ENCODE measurements around the gene ISG15.
"Not testable (repeated sequence)": the region's sequence is repeated elsewhere in the genome, so short reads cannot be mapped to it uniquely, and the experiment has no call there.

ISG15 gene

GRCh38 chr1:1021010-1021919, 8.0 kb downstream of the ISG15 start:
- H3K36me3 Mint-ChIP-seq (ENCODE audit: low read depth) = peaks cover 2% of the 10 kb centered on the region
- no peak overlapping the region for H3K27ac Mint-ChIP-seq
- H3K4me1 Mint-ChIP-seq = peaks cover 12% of the 10 kb centered on the region
- H3K27me3 Mint-ChIP-seq = no peaks in the 10 kb centered on the region
- no peak overlapping the region for H3K4me3 Mint-ChIP-seq
- H3K9me3 Mint-ChIP-seq = no peaks in the 10 kb centered on the region
- ATAC-seq (no peak), DNase-seq (no peak)

- peaks cover 12% of the 10 kb centered on the region for H3K4me1 Mint-ChIP-seq
- ATAC-seq = no peak
- no peak overlapping the region for H3K4me3 Mint-ChIP-seq
- H3K27ac Mint-ChIP-seq = no peak overlapping the region
- no peaks in the 10 kb centered on the region for H3K27me3 Mint-ChIP-seq
- no peak for DNase-seq
- peaks cover 2% of the 10 kb centered on the region for H3K36me3 Mint-ChIP-seq (ENCODE audit: low read depth)
- H3K9me3 Mint-ChIP-seq = no peaks in the 10 kb centered on the region
Measured at GRCh38 chr1:1021920-1022259, 8.6 kb downstream of the ISG15 start.

- H3K27me3 Mint-ChIP-seq = peaks cover 1% of the 10 kb centered on the region
- ATAC-seq (no peak), DNase-seq (no peak)
- no peaks in the 10 kb centered on the region for H3K9me3 Mint-ChIP-seq
- H3K4me1 Mint-ChIP-seq = peaks cover 8% of the 10 kb centered on the region
- H3K4me3 Mint-ChIP-seq = no peak overlapping the region
- no peaks in the 10 kb centered on the region for H3K36me3 Mint-ChIP-seq (ENCODE audit: low read depth)
- H3K27ac Mint-ChIP-seq = no peak overlapping the region
Measured at GRCh38 chr1:1022302-1023009, 9.2 kb downstream of the ISG15 start.

GRCh38 chr1:1023700-1024099, 10.4 kb downstream of the ISG15 start:
- ATAC-seq = no peak
- no peak for DNase-seq
- peaks cover 1% of the 10 kb centered on the region for H3K27me3 Mint-ChIP-seq
- H3K27ac Mint-ChIP-seq = no peak overlapping the region
- H3K4me1 Mint-ChIP-seq = peaks cover 8% of the 10 kb centered on the region
- no peaks in the 10 kb centered on the region for H3K9me3 Mint-ChIP-seq
- no peaks in the 10 kb centered on the region for H3K36me3 Mint-ChIP-seq (ENCODE audit: low read depth)
- H3K4me3 Mint-ChIP-seq = no peak overlapping the region

- H3K36me3 Mint-ChIP-seq (ENCODE audit: low read depth) = no peaks in the 10 kb centered on the region
- H3K27me3 Mint-ChIP-seq = peaks cover 1% of the 10 kb centered on the region
- ATAC-seq = no peak
- no peak overlapping the region for H3K27ac Mint-ChIP-seq
- H3K4me3 Mint-ChIP-seq = no peak overlapping the region
- H3K9me3 Mint-ChIP-seq = no peaks in the 10 kb centered on the region
- H3K4me1 Mint-ChIP-seq = peaks cover 6% of the 10 kb centered on the region
- no peak for DNase-seq
Measured at GRCh38 chr1:1024149-1024770, 11.0 kb downstream of the ISG15 start.

- no peaks in the 10 kb centered on the region for H3K36me3 Mint-ChIP-seq (ENCODE audit: low read depth)
- H3K4me1 Mint-ChIP-seq = peaks cover 6% of the 10 kb centered on the region
- DNase-seq = no peak
- H3K4me3 Mint-ChIP-seq = no peak overlapping the region
- H3K27me3 Mint-ChIP-seq = peaks cover 1% of the 10 kb centered on the region
- no peaks in the 10 kb centered on the region for H3K9me3 Mint-ChIP-seq
- ATAC-seq = no peak
- no peak overlapping the region for H3K27ac Mint-ChIP-seq
Measured at GRCh38 chr1:1024771-1025699, 11.7 kb downstream of the ISG15 start.

GRCh38 chr1:1025730-1026129, 12.4 kb downstream of the ISG15 start:
- peaks cover 1% of the 10 kb centered on the region for H3K27me3 Mint-ChIP-seq
- H3K27ac Mint-ChIP-seq = no peak overlapping the region
- no peak for ATAC-seq
- H3K4me3 Mint-ChIP-seq = no peak overlapping the region
- no peak for DNase-seq
- peaks cover 6% of the 10 kb centered on the region for H3K4me1 Mint-ChIP-seq
- H3K36me3 Mint-ChIP-seq (ENCODE audit: low read depth) = no peaks in the 10 kb centered on the region
- no peaks in the 10 kb centered on the region for H3K9me3 Mint-ChIP-seq

- Mint-ChIP-seq H3K27ac (no peak overlapping the region), H3K4me1 (peaks cover 4% of the 10 kb centered on the region), H3K27me3 (peaks cover 1% of the 10 kb centered on the region), H3K36me3 (ENCODE audit: low read depth) (no peaks in the 10 kb centered on the region), H3K9me3 (no peaks in the 10 kb centered on the region), H3K4me3 (no peak overlapping the region)
- no peak for DNase-seq
- no peak for ATAC-seq
Measured at GRCh38 chr1:1026599-1027413, 13.5 kb downstream of the ISG15 start.

GRCh38 chr1:1027791-1028190, 14.5 kb downstream of the ISG15 start:
- no peaks in the 10 kb centered on the region for H3K9me3 Mint-ChIP-seq
- no peak overlapping the region for H3K4me3 Mint-ChIP-seq
- H3K27ac Mint-ChIP-seq = no peak overlapping the region
- peaks cover 4% of the 10 kb centered on the region for H3K27me3 Mint-ChIP-seq
- peaks cover 7% of the 10 kb centered on the region for H3K4me1 Mint-ChIP-seq
- ATAC-seq = no peak
- no peaks in the 10 kb centered on the region for H3K36me3 Mint-ChIP-seq (ENCODE audit: low read depth)
- DNase-seq = no peak

GRCh38 chr1:1030867-1031658, 17.8 kb downstream of the ISG15 start:
- not testable (repeated sequence) for H3K27me3 Mint-ChIP-seq; H3K4me1 Mint-ChIP-seq; H3K27ac Mint-ChIP-seq; H3K4me3 Mint-ChIP-seq; DNase-seq; H3K9me3 Mint-ChIP-seq; ATAC-seq; H3K36me3 Mint-ChIP-seq (ENCODE audit: low read depth)

GRCh38 chr1:1031659-1032235, 18.4 kb downstream of the ISG15 start:
- DNase-seq (no peak), ATAC-seq (no peak)
- no peaks in the 10 kb centered on the region for H3K9me3 Mint-ChIP-seq
- H3K36me3 Mint-ChIP-seq (ENCODE audit: low read depth) = no peaks in the 10 kb centered on the region
- H3K4me1 Mint-ChIP-seq = peaks cover 7% of the 10 kb centered on the region
- H3K27ac Mint-ChIP-seq = no peak overlapping the region
- H3K27me3 Mint-ChIP-seq = peaks cover 9% of the 10 kb centered on the region
- H3K4me3 Mint-ChIP-seq = peak overlapping the region; percentile 27

GRCh38 chr1:1032424-1032823, 19.1 kb downstream of the ISG15 start:
- no peaks in the 10 kb centered on the region for H3K36me3 Mint-ChIP-seq (ENCODE audit: low read depth)
- no peak for ATAC-seq
- peaks cover 8% of the 10 kb centered on the region for H3K27me3 Mint-ChIP-seq
- H3K4me1 Mint-ChIP-seq = peaks cover 7% of the 10 kb centered on the region
- no peaks in the 10 kb centered on the region for H3K9me3 Mint-ChIP-seq
- H3K4me3 Mint-ChIP-seq = peak overlapping the region; percentile 27
- no peak for DNase-seq
- no peak overlapping the region for H3K27ac Mint-ChIP-seq
